Peyer's patch (tissue), 4 donors: ENCODE data around the gene ATPAF2. TPM values are rescaled to one million over a fixed set of nuclear protein-coding genes. Genes with fewer than 3 reads are reported as not detected.

Experiments
- DNase-seq, 3 donors: peaks; one replicate each; pipeline ENCODE4 v3.0.0-alpha.2; 2017 to 2019
- H3K27ac ChIP-seq, 4 donors: fragments of 200-600 bp; sonication (generic); one replicate each; pipeline ENCODE4 v1.5.1; 2016 to 2019
- H3K27me3 ChIP-seq, 2 donors: fragments of 200-600 bp; sonication (generic); one replicate each; pipeline ENCODE4 v1.5.1; 2019
- H3K36me3 ChIP-seq, 3 donors: fragments of 200-600 bp; sonication (generic); one replicate each; pipeline ENCODE4 v1.5.1; 2016 to 2019
- H3K4me1 ChIP-seq, 4 donors: fragments of 200-600 bp; sonication (generic); one replicate each; pipeline ENCODE4 v1.5.1; 2016 to 2019
- H3K4me3 ChIP-seq, 4 donors: fragments of 200-600 bp; sonication (generic); 1 replicate in 3 of 4; 2 replicates in 1 of 4; pipeline ENCODE4 v1.5.1; 2016 to 2019; ENCODE audit warnings: mild to moderate bottlenecking in 1 of 4
- H3K9me3 ChIP-seq, 4 donors: fragments of 200-600 bp; sonication (generic); one replicate each; pipeline ENCODE4 v1.5.1; 2016 to 2019; ENCODE audit warnings: mild to moderate bottlenecking in 1 of 4
- POLR2A ChIP-seq, 2 donors: fragments of 450-650 bp; IDR thresholded peaks; one replicate each; pipeline ENCODE4 v1.5.1; 2017; ENCODE audit warnings: antibody characterized with exemption in 2 of 2, mild to moderate bottlenecking in 2 of 2, moderate library complexity in 2 of 2
- total RNA-seq, 4 donors: library from RNA; depleted of rRNA; stranded (reverse); fragments of >200 nt; gene quantifications; one replicate each; pipeline ENCODE4 v1.1.0, GENCODE V29; 2016
- TF ChIP-seq, protein P1 (sequence below), 6 experiments: fragments of 450-650 bp in 4 of 6; fragments of 200-600 bp in 2 of 6; sonication (generic) in 1 of 6; IDR thresholded peaks; one replicate each; pipeline ENCODE4 v1.5.1; 2017 to 2019; ENCODE audit warnings: antibody characterized with exemption in 6 of 6, mild to moderate bottlenecking in 3 of 6, moderate library complexity in 1 of 6

The ATPAF2 gene
- total RNA-seq, 4 donors from 2014 or later = 9.8 to 60.2 (median 29.7) TPM

- no peak for DNase-seq
- H3K27me3 ChIP-seq = no peaks in the 10 kb centered on the region
- peaks cover 0 to under 1% (median 0%) of the 10 kb centered on the region in 3 donors for H3K36me3 ChIP-seq
- no peak overlapping the region for H3K27ac ChIP-seq
- H3K4me1 ChIP-seq = no peaks in the 10 kb centered on the region
- TF ChIP-seq, protein P1, sequence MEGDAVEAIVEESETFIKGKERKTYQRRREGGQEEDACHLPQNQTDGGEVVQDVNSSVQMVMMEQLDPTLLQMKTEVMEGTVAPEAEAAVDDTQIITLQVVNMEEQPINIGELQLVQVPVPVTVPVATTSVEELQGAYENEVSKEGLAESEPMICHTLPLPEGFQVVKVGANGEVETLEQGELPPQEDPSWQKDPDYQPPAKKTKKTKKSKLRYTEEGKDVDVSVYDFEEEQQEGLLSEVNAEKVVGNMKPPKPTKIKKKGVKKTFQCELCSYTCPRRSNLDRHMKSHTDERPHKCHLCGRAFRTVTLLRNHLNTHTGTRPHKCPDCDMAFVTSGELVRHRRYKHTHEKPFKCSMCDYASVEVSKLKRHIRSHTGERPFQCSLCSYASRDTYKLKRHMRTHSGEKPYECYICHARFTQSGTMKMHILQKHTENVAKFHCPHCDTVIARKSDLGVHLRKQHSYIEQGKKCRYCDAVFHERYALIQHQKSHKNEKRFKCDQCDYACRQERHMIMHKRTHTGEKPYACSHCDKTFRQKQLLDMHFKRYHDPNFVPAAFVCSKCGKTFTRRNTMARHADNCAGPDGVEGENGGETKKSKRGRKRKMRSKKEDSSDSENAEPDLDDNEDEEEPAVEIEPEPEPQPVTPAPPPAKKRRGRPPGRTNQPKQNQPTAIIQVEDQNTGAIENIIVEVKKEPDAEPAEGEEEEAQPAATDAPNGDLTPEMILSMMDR (IDR thresholded peaks at IDR 0.05) = no peak
- no peak for TF ChIP-seq POLR2A (IDR thresholded peaks at IDR 0.05)
- no peak overlapping the region for H3K4me3 ChIP-seq
- H3K9me3 ChIP-seq = no peaks in the 10 kb centered on the region
These were observed 29.2 kb downstream of the ATPAF2 start for GRCh38 chr17:18009609-18010420.

DNA sequence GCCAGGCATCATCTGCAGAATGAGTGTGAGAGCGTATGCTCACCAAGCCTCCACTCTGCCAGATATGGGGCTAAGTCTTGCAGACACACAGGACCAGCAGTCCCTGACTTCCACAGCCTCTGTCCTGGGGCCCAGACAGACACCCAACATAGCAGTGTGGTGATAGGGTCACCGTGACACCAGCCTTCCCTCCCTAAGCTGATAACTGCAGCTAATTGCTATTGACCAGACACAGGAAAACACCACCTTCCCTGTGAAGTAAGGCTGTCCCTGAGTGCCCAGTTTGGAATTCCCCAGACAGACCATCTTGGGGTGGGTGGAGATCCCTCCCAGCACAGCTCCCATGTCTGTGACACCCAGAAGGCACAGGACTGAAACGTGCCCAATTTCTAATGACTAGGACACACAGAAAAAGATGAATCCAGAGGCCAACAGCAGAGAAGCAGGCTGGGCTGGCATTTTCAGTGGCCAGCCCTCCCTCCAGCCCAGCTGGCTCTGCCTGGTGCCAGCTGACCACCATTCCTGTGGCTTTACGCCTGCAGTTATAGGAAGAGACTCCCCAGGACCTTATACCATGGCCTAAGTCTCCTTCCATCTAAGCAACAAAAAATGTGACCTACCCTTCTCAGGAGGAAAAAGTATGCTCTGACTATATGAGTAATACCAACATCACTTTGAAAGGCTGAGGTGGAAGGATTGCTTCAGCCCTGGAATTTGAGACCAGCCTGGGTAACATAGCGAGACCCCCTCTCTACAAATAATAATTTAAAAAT lies 30.3 kb downstream of the ATPAF2 start:
- Histone ChIP-seq H3K4me1 (no peaks in the 10 kb centered on the region), H3K36me3 (no peaks in the 10 kb centered on the region), H3K9me3 (no peaks in the 10 kb centered on the region), H3K27me3 (no peaks in the 10 kb centered on the region), H3K27ac (no peak overlapping the region), H3K4me3 (no peak overlapping the region)
- DNase-seq = no peak
- TF ChIP-seq, protein P1 (IDR thresholded peaks at IDR 0.05) = no peak
- no peak for TF ChIP-seq POLR2A (IDR thresholded peaks at IDR 0.05)

GRCh38 chr17:18006495-18007239 lies 32.3 kb downstream of the ATPAF2 start:
- no peak for DNase-seq
- Histone ChIP-seq H3K4me1 (no peaks in the 10 kb centered on the region), H3K27me3 (no peaks in the 10 kb centered on the region), H3K36me3 (no peaks in the 10 kb centered on the region), H3K9me3 (no peaks in the 10 kb centered on the region), H3K27ac (no peak overlapping the region), H3K4me3 (no peak overlapping the region)
- TF ChIP-seq, protein P1 (IDR thresholded peaks at IDR 0.05) = no peak
- TF ChIP-seq POLR2A (IDR thresholded peaks at IDR 0.05) = no peak

DNA sequence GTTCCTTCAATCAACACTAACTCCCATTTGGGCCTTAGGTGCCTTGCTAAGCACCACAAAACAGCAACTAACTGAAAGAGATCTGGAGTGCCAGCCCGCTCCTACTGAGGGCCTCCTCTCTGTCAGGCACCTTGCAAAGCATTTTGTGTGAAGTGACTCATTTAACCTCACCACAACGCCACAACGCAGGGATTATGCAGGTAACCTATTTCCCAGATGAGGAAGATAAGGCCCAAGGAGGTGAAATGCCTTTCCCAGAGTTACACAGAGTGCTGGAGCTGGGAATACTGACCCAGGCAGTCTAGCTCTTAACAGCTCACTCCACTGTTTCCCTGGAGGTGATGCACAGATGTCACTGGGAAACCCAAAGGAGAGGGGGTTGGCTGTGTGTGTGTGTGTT lies 33.5 kb downstream of the ATPAF2 start:
- no peak for DNase-seq
- Histone ChIP-seq H3K36me3 (no peaks in the 10 kb centered on the region), H3K4me1 (no peaks in the 10 kb centered on the region), H3K9me3 (no peaks in the 10 kb centered on the region), H3K27ac (no peak overlapping the region), H3K4me3 (no peak overlapping the region), H3K27me3 (no peaks in the 10 kb centered on the region)
- TF ChIP-seq POLR2A (IDR thresholded peaks at IDR 0.05) = no peak
- TF ChIP-seq, protein P1 (IDR thresholded peaks at IDR 0.05) = no peak

- Histone ChIP-seq H3K36me3 (no peaks in the 10 kb centered on the region), H3K27ac (no peak overlapping the region), H3K9me3 (no peaks in the 10 kb centered on the region), H3K27me3 (no peaks in the 10 kb centered on the region), H3K4me1 (no peaks in the 10 kb centered on the region), H3K4me3 (no peak overlapping the region)
- DNase-seq = no peak
- TF ChIP-seq, protein P1 (IDR thresholded peaks at IDR 0.05) = no peak
- TF ChIP-seq POLR2A (IDR thresholded peaks at IDR 0.05) = no peak
These were observed 34.1 kb downstream of the ATPAF2 start for GRCh38 chr17:18004884-18005305.
